Panc1 (cell line): Measurements from ENCODE around the gene SEC22A.

Source experiments
- CTCF ChIP-seq: fragments of 450-650 bp; IDR thresholded peaks from 2 replicates; pipeline ENCODE4 v1.5.1; 2017; ENCODE audit warnings: mild to moderate bottlenecking
- POLR2AphosphoS5 ChIP-seq: IDR thresholded peaks from 2 replicates; pipeline ENCODE4 v1.6.1; 2012; ENCODE audit warnings: mild to moderate bottlenecking, low read depth, low read length, moderate library complexity
- TCF7L2 ChIP-seq: IDR thresholded peaks from 2 replicates; pipeline ENCODE4 v1.6.1; 2011; ENCODE audit warnings: mild to moderate bottlenecking, low read depth, low read length, inconsistent platforms
- TF ChIP-seq, protein P1 (sequence below), 2 experiments: IDR thresholded peaks; 2 replicates each; pipeline ENCODE4 v1.6.1; 2011 to 2012; ENCODE audit warnings: low read depth in 2 of 2, control low read depth in 1 of 2, low read length in 1 of 2, mild to moderate bottlenecking in 1 of 2, moderate library complexity in 1 of 2; ENCODE audit not compliant: insufficient read depth in 1 of 2

DNA sequence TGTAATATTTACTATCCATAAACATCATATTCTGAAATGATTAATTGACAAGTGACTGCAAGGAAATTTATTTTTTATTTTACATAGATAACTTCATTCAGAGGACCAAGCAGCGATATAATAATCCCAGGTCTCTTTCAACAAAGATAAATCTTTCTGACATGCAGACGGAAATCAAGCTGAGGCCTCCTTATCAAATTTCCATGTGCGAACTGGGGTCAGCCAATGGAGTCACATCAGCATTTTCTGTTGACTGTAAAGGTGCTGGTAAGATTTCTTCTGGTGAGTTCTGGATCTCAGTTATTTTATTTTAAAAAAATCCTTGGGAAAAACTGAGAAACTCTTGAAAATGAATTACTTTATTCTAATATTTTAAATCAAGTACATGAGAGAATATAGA is 23.3 kb downstream of the SEC22A start:
- TF ChIP-seq CTCF (no peak), POLR2AphosphoS5 (no peak), TCF7L2 (no peak)
- TF ChIP-seq, protein P1, sequence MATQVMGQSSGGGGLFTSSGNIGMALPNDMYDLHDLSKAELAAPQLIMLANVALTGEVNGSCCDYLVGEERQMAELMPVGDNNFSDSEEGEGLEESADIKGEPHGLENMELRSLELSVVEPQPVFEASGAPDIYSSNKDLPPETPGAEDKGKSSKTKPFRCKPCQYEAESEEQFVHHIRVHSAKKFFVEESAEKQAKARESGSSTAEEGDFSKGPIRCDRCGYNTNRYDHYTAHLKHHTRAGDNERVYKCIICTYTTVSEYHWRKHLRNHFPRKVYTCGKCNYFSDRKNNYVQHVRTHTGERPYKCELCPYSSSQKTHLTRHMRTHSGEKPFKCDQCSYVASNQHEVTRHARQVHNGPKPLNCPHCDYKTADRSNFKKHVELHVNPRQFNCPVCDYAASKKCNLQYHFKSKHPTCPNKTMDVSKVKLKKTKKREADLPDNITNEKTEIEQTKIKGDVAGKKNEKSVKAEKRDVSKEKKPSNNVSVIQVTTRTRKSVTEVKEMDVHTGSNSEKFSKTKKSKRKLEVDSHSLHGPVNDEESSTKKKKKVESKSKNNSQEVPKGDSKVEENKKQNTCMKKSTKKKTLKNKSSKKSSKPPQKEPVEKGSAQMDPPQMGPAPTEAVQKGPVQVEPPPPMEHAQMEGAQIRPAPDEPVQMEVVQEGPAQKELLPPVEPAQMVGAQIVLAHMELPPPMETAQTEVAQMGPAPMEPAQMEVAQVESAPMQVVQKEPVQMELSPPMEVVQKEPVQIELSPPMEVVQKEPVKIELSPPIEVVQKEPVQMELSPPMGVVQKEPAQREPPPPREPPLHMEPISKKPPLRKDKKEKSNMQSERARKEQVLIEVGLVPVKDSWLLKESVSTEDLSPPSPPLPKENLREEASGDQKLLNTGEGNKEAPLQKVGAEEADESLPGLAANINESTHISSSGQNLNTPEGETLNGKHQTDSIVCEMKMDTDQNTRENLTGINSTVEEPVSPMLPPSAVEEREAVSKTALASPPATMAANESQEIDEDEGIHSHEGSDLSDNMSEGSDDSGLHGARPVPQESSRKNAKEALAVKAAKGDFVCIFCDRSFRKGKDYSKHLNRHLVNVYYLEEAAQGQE (IDR thresholded peaks at IDR 0.05; ENCODE audit: insufficient read depth in 1 of 2, low read depth in 2 of 2, low read length in 1 of 2) = no peak
